Esophagus squamous epithelium (tissue), 4 donors: Measurements from ENCODE around the gene FYTTD1.

Experiments used
- CTCF ChIP-seq, 6 experiments: fragments of 450-650 bp in 4 of 6; fragments of 200-600 bp in 2 of 6; sonication (generic) in 2 of 6; IDR thresholded peaks; one replicate each; pipeline ENCODE4 v1.5.1; 2016 to 2019; ENCODE audit warnings: antibody characterized with exemption in 6 of 6, mild to moderate bottlenecking in 4 of 6, moderate library complexity in 4 of 6
- POLR2A ChIP-seq, 4 donors: fragments of 450-650 bp; IDR thresholded peaks; one replicate each; pipeline ENCODE4 v1.6.1; 2017; ENCODE audit warnings: antibody characterized with exemption in 4 of 4, mild to moderate bottlenecking in 4 of 4, moderate library complexity in 3 of 4

GRCh38 chr3:197835509-197835908, 85.8 kb downstream of the FYTTD1 start:
- TF ChIP-seq CTCF (IDR thresholded peaks at IDR 0.05) (no peak), POLR2A (IDR thresholded peaks at IDR 0.05) (no peak)
